Endothelial cell (in vitro differentiated cells): ENCODE results near the gene PUSL1. TPM values are rescaled to one million over a fixed set of nuclear protein-coding genes. Genes with fewer than 3 reads are reported as not detected.
A peak's percentile ranks its signal among the peaks of the same experiment; 100 is the strongest.

Source experiments
- DNase-seq: peaks from one replicate; pipeline ENCODE4 v3.0.0; 2021; ENCODE audit warnings: low spot score
- H3K27ac Mint-ChIP-seq: one replicate; pipeline ENCODE4 v1.8.0; 2021; ENCODE audit warnings: mixed read lengths, inconsistent platforms; ENCODE audit not compliant: unreplicated experiment
- H3K27me3 Mint-ChIP-seq: one replicate; pipeline ENCODE4 v1.8.0; 2021; ENCODE audit warnings: mild to moderate bottlenecking, moderate library complexity, mixed read lengths, inconsistent platforms; ENCODE audit not compliant: unreplicated experiment
- H3K36me3 Mint-ChIP-seq: one replicate; pipeline ENCODE4 v1.8.0; 2021; ENCODE audit warnings: mild to moderate bottlenecking, low read depth, mixed read lengths, inconsistent platforms; ENCODE audit not compliant: unreplicated experiment
- H3K4me1 Mint-ChIP-seq: one replicate; pipeline ENCODE4 v1.8.0; 2021; ENCODE audit warnings: mild to moderate bottlenecking, mixed read lengths, inconsistent platforms; ENCODE audit not compliant: unreplicated experiment
- H3K4me3 Mint-ChIP-seq: one replicate; pipeline ENCODE4 v1.8.0; 2021; ENCODE audit warnings: mild to moderate bottlenecking, mixed read lengths, inconsistent platforms; ENCODE audit not compliant: unreplicated experiment
- H3K9me3 Mint-ChIP-seq: one replicate; pipeline ENCODE4 v1.8.0; 2021; ENCODE audit warnings: mixed read lengths, inconsistent platforms; ENCODE audit not compliant: unreplicated experiment
- total RNA-seq: library from RNA; stranded (reverse); fragmentation: NEBNext Ultra II Directional; extraction: Animal tissue kit (Norgen Biotek cat#: 25700); gene quantifications from one replicate; pipeline ENCODE4 v1.2.1, GENCODE V29; 2021; ENCODE audit not compliant: unreplicated experiment
- TF ChIP-seq, protein P1 (sequence below): fragments of 200-600 bp; sonication (generic); IDR thresholded peaks from one replicate; pipeline ENCODE4 v1.5.0; 2021; ENCODE audit warnings: antibody characterized with exemption; ENCODE audit not compliant: unreplicated experiment

PUSL1 gene
- total RNA-seq, 1 donor from 2014 or later = 14.0 TPM

DNA sequence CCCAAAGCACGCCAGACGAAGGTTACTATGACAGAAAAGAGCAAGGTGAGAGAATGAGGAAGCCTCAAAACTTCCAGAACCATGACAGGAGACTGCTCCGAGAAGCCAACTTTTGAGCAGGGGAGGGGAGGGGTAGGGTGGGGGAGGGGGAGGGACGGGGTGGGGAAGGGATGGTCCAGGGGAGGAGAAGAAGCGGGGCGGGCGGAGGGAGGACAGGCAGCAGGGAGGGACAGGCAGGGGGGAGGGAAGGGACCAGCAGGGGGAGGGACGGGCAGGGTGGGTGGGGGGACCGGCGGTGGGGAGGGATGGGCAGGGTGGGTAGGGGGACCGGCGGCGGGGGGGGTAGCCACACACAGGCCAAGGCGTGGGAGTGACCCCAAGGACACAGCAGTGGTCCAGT is 14.0 kb downstream of the PUSL1 start:
- TF ChIP-seq, protein P1, sequence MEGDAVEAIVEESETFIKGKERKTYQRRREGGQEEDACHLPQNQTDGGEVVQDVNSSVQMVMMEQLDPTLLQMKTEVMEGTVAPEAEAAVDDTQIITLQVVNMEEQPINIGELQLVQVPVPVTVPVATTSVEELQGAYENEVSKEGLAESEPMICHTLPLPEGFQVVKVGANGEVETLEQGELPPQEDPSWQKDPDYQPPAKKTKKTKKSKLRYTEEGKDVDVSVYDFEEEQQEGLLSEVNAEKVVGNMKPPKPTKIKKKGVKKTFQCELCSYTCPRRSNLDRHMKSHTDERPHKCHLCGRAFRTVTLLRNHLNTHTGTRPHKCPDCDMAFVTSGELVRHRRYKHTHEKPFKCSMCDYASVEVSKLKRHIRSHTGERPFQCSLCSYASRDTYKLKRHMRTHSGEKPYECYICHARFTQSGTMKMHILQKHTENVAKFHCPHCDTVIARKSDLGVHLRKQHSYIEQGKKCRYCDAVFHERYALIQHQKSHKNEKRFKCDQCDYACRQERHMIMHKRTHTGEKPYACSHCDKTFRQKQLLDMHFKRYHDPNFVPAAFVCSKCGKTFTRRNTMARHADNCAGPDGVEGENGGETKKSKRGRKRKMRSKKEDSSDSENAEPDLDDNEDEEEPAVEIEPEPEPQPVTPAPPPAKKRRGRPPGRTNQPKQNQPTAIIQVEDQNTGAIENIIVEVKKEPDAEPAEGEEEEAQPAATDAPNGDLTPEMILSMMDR = no peak
- H3K27ac Mint-ChIP-seq = no peak overlapping the region
- DNase-seq = no peak
- peak overlapping the region; percentile 56 for H3K4me3 Mint-ChIP-seq
- peaks cover 11% of the 10 kb centered on the region for H3K36me3 Mint-ChIP-seq
- peaks cover 12% of the 10 kb centered on the region for H3K27me3 Mint-ChIP-seq
- peaks cover 17% of the 10 kb centered on the region for H3K4me1 Mint-ChIP-seq
- H3K9me3 Mint-ChIP-seq = no peaks in the 10 kb centered on the region

DNA sequence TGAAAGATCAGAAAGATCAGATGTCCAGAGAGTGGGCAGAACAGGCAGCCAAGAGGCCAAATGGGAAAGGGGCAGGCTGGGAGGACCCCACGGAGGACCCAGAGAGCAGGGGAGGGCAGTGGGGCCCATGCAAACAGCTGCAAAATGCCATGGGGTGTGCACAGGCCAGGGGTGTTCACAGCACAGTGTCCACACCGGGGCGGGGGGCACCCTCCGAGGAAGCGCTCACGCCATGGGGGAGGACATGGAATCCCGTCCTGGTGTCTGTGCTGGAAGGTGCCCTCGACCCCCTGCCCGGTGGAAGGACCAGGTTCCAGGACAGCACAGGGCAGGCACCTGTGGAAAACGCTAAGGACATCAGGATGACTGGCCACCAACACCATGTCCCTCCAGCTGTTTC is 14.6 kb downstream of the PUSL1 start:
- H3K27ac Mint-ChIP-seq = no peak overlapping the region

DNA sequence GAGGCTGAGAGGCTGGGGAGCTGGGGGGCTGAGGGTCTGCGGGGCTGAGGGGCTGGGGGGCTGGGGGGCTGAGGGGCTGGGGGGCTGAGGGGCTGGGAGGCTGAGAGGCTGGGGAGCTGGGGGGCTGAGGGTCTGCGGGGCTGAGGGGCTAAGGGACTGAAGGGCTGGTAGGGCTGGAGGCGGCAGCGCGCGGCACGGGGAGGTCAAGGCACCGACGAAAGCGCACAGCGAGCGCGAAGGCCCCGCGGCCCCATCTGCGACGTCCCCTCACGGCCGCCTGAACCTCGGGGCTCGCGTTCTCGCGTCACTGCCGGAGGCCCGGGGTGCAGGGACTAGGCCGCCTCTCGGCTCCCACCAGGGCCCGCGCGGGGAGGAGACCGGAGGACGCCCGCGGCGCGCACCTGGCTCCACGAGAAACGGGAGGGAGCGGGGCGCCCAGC is 15.7 kb downstream of the PUSL1 start:
- H3K27ac Mint-ChIP-seq = no peak overlapping the region
- no peaks in the 10 kb centered on the region for H3K9me3 Mint-ChIP-seq
- peaks cover 15% of the 10 kb centered on the region for H3K27me3 Mint-ChIP-seq
- TF ChIP-seq, protein P1 = no peak
- H3K4me3 Mint-ChIP-seq = peak overlapping the region; percentile 89
- peaks cover 16% of the 10 kb centered on the region for H3K4me1 Mint-ChIP-seq
- no peak for DNase-seq
- H3K36me3 Mint-ChIP-seq = peaks cover 10% of the 10 kb centered on the region

More for the DNA sequence above, 14.6 kb downstream of the PUSL1 start:
- peaks cover 16% of the 10 kb centered on the region for H3K4me1 Mint-ChIP-seq
- no peaks in the 10 kb centered on the region for H3K9me3 Mint-ChIP-seq
- peaks cover 12% of the 10 kb centered on the region for H3K27me3 Mint-ChIP-seq
- DNase-seq = no peak
- H3K36me3 Mint-ChIP-seq = peaks cover 11% of the 10 kb centered on the region
- TF ChIP-seq, protein P1 = no peak
- peak overlapping the region; percentile 94 for H3K4me3 Mint-ChIP-seq

DNA sequence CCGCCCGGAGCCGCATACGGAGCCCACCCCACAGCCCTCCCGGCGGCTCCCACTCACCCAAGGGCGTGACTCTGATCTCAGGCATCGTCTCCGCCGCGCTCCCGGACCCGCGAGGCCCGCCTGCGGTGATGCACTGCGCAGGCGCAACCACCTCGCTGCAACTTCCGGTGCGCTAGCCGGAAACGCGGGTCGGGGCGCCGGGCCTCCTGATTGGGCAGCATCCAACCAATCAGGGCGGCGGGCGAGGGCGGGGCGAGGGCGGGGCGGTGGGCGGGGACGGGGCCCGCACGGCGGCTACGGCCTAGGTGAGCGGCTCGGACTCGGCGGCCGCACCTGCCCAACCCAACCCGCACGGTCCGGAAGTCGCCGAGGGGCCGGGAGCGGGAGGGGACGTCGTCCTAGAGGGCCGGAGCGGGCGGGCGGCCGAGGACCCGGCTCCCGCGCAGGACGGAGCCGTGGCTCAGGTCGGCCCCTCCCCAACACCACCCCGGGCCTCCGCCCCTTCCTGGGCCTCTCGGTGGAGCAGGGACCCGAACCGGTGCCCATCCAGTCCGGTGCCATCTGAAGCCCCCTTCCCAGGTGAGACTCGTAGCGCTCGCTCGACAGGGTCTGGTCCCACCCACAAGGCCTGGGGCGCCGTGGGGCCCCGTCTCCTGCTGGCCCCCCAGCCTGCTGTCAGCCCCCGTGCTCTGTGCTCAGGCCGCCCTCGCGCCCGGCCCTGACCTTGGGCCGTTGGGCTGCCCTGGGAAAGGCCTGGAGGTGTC is 16.3 kb downstream of the PUSL1 start, which contains the start of the genes CPTP and INTS11:
Gene CPTP, plus strand, starts transcription at position 279 of the 764 bp plus-strand sequence. CDS start 2,109 bp downstream, outside the sequence.
Gene INTS11, minus strand, starts transcription at position 137 of the 764 bp plus-strand sequence. Its CDS starts 52 bp downstream, at position 85.
- Mint-ChIP-seq H3K4me3 (peak within 1 kb of the TSS; percentile 94), H3K4me1 (peaks cover 16% of the 10 kb centered on the region), H3K36me3 (peaks cover 10% of the 10 kb centered on the region), H3K27ac (peak within 1 kb of the TSS; percentile 72), H3K9me3 (no peaks in the 10 kb centered on the region), H3K27me3 (peaks cover 17% of the 10 kb centered on the region)
- TF ChIP-seq, protein P1 = no peak
- peak; percentile 95 for DNase-seq
